PC-3 (cell line): Measurements from ENCODE around the gene OLFML2B. TPM values are rescaled to one million over a fixed set of nuclear protein-coding genes. Genes with fewer than 3 reads are reported as not detected.
"Not testable (repeated sequence)": the region's sequence is repeated elsewhere in the genome, so short reads cannot be mapped to it uniquely, and the experiment has no call there.

Experiments used
- ATAC-seq: fragments of 200-7000 bp; cut with Tn5 transposase; 2 replicates; pipeline ENCODE4 v1.9.1; 2020; ENCODE audit warnings: mild to moderate bottlenecking, moderate library complexity
- BruUV-seq: library from RNA; stranded (reverse); fragments of 400-500 nt; replicated peaks from 2 replicates; lab custom pipeline; 2021; lab: Mats Ljungman, UMichigan
- CTCF ChIA-PET: fragments of 300-600 bp; sonication (Branson Sonifier 250); formaldehyde crosslinking; loops from one replicate; lab custom pipeline; 2022; ENCODE audit warnings: antibody characterized with exemption; lab: Charles Lee
- POLR2A ChIA-PET: fragments of 300-600 bp; sonication (Branson Sonifier 250); formaldehyde crosslinking; loops from one replicate; lab custom pipeline; 2022; ENCODE audit warnings: antibody characterized with exemption; ENCODE audit not compliant: unreplicated experiment; lab: Charles Lee
- DNase-seq: peaks from one replicate; pipeline ENCODE4 v3.0.0-alpha.2; 2015
- H2AFZ ChIP-seq: fragments of 300-600 bp; sonication (generic); 2 replicates; pipeline ENCODE4 v1.6.0; 2016; ENCODE audit warnings: antibody characterized with exemption, low read length
- H3F3A ChIP-seq: fragments of 300-600 bp; sonication (generic); one replicate; pipeline ENCODE4 v1.6.0; 2017; ENCODE audit warnings: antibody characterized with exemption, low read length, control low read depth, mild to moderate bottlenecking; ENCODE audit not compliant: unreplicated experiment
- H3K27ac ChIP-seq: fragments of 300-600 bp; sonication (generic); 2 replicates; pipeline ENCODE4 v1.5.1; 2016; ENCODE audit warnings: mild to moderate bottlenecking, low read length
- H3K27me3 ChIP-seq: fragments of 300-600 bp; sonication (generic); 2 replicates; pipeline ENCODE4 v1.6.1; 2016; ENCODE audit warnings: low read length, mixed read lengths
- H3K36me3 ChIP-seq: fragments of 300-600 bp; sonication (generic); 2 replicates; pipeline ENCODE4 v1.6.1; 2016; ENCODE audit warnings: low read depth, mixed run types, low read length, mixed read lengths
- H3K4me1 ChIP-seq: fragments of 300-600 bp; sonication (generic); 2 replicates; pipeline ENCODE4 v1.5.1; 2016; ENCODE audit warnings: low read length; ENCODE audit not compliant: insufficient read depth
- H3K4me2 ChIP-seq: fragments of 300-600 bp; sonication (generic); 2 replicates; pipeline ENCODE4 v1.6.0; 2016; ENCODE audit warnings: low read length
- H3K4me3 ChIP-seq: fragments of 300-600 bp; sonication (generic); 2 replicates; pipeline ENCODE4 v1.5.1; 2016; ENCODE audit warnings: mild to moderate bottlenecking, low read length, mixed read lengths
- H3K79me2 ChIP-seq: fragments of 300-600 bp; sonication (generic); 2 replicates; pipeline ENCODE4 v1.6.1; 2017; ENCODE audit warnings: low read length, mixed read lengths
- H3K9ac ChIP-seq: fragments of 300-600 bp; sonication (generic); 2 replicates; pipeline ENCODE4 v1.6.0; 2016; ENCODE audit warnings: mild to moderate bottlenecking, low read length
- H3K9me2 ChIP-seq: fragments of 300-600 bp; sonication (generic); replicated peaks from 2 replicates; pipeline ENCODE4 v1.6.1; 2016; ENCODE audit warnings: mixed run types, low read length, mixed read lengths
- H3K9me3 ChIP-seq: fragments of 300-600 bp; sonication (generic); 2 replicates; pipeline ENCODE4 v1.6.1; 2016; ENCODE audit warnings: low read length, mixed read lengths
- H4K20me1 ChIP-seq: fragments of 300-600 bp; sonication (generic); 2 replicates; pipeline ENCODE4 v1.6.1; 2016; ENCODE audit warnings: low read length, mixed read lengths
- CTCF ChIP-seq: fragments of 300-600 bp; sonication (generic); conservative IDR thresholded peaks from 2 replicates; pipeline ENCODE4 v1.5.1; 2017; ENCODE audit warnings: antibody characterized with exemption, low read depth, mild to moderate bottlenecking, low read length
- EZH2 ChIP-seq: fragments of 300-600 bp; sonication (generic); IDR thresholded peaks from one replicate; pipeline ENCODE4 v1.6.1; 2017; ENCODE audit warnings: antibody characterized with exemption, mild to moderate bottlenecking, low read length; ENCODE audit not compliant: unreplicated experiment
- EZH2phosphoT487 ChIP-seq: fragments of 300-600 bp; sonication (generic); IDR thresholded peaks from 2 replicates; pipeline ENCODE4 v1.6.1; 2018; ENCODE audit warnings: mild to moderate bottlenecking, antibody characterized with exemption, low read length, borderline replicate concordance
- intact Hi-C: fragments of 100-400 bp; cut with micrococcal nuclease; formaldehyde crosslinking; loops from 2 replicates; pipeline ENCODE4 v1.9.0; 2023
- total RNA-seq: library from RNA; depleted of rRNA; stranded (reverse); fragments of >200 nt; gene quantifications from 2 replicates; pipeline ENCODE4 v1.2.3, GENCODE V29; 2014

The OLFML2B gene
- total RNA-seq, 1 experiment from 2014 or later: 1.4 TPM

- Histone ChIP-seq H3K4me3 (no peak overlapping the region), H3K36me3 (no peaks in the 10 kb centered on the region), H3K79me2 (no peaks in the 10 kb centered on the region), H3F3A (peaks cover 4% of the 10 kb centered on the region), H3K27me3 (no peaks in the 10 kb centered on the region), H4K20me1 (no peaks in the 10 kb centered on the region), H3K4me1 (peaks cover 16% of the 10 kb centered on the region), H3K27ac (peak overlapping the region; percentile 62), H3K9me2 (no peaks in the 10 kb centered on the region), H3K9me3 (no peaks in the 10 kb centered on the region), H2AFZ (peak overlapping the region; percentile 37; the same call in 1 of the 2 replicates), H3K4me2 (peak overlapping the region; percentile 52), H3K9ac (no peak overlapping the region)
- intact Hi-C loops: loop anchor here (5.0 kb wide), 2 partner anchors 167 to 442 kb away; partner anchors contain the start of gene UHMK1
- peak; percentile 98 for ATAC-seq
- ChIA-PET POLR2A (no interaction called here), CTCF (no interaction called here)
- no TSS peak for BruUV-seq
- TF ChIP-seq EZH2 (no peak), CTCF (no peak), EZH2phosphoT487 (no peak)
- DNase-seq: peak; percentile 99
Observed at GRCh38 chr1:162055062-162055461, 31.4 kb upstream of the OLFML2B start.

DNA sequence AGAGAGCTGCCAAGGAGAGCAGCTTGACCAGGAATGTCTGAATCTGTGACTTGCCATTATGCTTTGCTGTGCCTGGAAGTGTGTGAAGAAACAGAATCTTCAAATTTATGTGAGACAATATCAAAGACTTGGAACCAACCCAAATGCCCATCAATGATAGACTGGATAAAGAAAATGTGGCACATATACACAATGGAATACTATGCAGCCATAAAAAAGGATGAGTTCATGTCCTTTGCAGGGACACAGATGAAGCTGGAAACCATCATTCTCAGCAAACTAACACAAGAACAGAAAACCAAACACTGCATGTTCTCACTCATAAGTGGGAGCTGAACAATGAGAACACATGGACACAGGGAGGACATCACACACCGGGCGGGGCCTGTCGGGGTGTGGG lies 30.3 kb upstream of the OLFML2B start:
- H3F3A ChIP-seq, H3K9me2 ChIP-seq, POLR2A ChIA-PET, H3K9me3 ChIP-seq, H3K9ac ChIP-seq, H3K27me3 ChIP-seq, H3K79me2 ChIP-seq, BruUV-seq, intact Hi-C loops, CTCF ChIA-PET, DNase-seq, H3K36me3 ChIP-seq, H4K20me1 ChIP-seq, ATAC-seq, H3K4me3 ChIP-seq, H3K4me2 ChIP-seq, H2AFZ ChIP-seq, H3K27ac ChIP-seq: not testable (repeated sequence)
- peaks cover 16% of the 10 kb centered on the region for H3K4me1 ChIP-seq

DNA sequence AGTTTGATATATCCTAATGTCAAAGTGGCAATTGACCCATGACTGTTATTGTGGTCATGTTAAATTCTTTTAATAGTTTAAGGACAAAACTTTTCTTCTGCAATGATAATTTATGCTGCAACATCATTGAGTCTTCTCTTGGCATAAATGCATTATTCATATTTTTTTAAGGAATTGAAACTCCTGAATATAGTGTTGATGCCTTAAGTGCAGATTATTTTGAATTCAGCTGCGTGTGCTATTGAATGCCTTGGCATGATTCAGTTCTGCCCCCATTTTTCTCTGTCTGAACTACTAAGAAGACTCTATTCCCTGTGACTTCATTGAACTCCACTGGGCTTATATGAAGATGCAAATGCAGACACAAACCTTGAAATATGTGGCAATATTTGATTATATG lies 23.3 kb upstream of the OLFML2B start:
- no TSS peak for BruUV-seq
- CTCF ChIA-PET: no interaction called here
- no peaks in the 10 kb centered on the region for H3K9me2 ChIP-seq
- H3K27ac ChIP-seq: no peak overlapping the region
- H2AFZ ChIP-seq: no peak overlapping the region
- intact Hi-C loops: no loop called here
- no peak for TF ChIP-seq EZH2
- TF ChIP-seq EZH2phosphoT487: no peak
- no peak for TF ChIP-seq CTCF
- no peaks in the 10 kb centered on the region for H3K9me3 ChIP-seq
- no peak overlapping the region for H3K4me3 ChIP-seq
- H3K4me1 ChIP-seq: no peaks in the 10 kb centered on the region
- H4K20me1 ChIP-seq: no peaks in the 10 kb centered on the region
- POLR2A ChIA-PET: no interaction called here
- no peaks in the 10 kb centered on the region for H3K36me3 ChIP-seq
- ATAC-seq (no peak), DNase-seq (no peak)
- H3K27me3 ChIP-seq: no peaks in the 10 kb centered on the region
- no peaks in the 10 kb centered on the region for H3F3A ChIP-seq
- no peak overlapping the region for H3K4me2 ChIP-seq
- no peak overlapping the region for H3K9ac ChIP-seq
- no peaks in the 10 kb centered on the region for H3K79me2 ChIP-seq
